Measurements from ENCODE around the gene TOGARAM1. TPM values are rescaled to one million over a fixed set of nuclear protein-coding genes. Genes with fewer than 3 reads are reported as not detected.

Gene TOGARAM1
- total and polyA plus RNA-seq, 9 of the 15 experiments (the other 6 are each of a cell fraction or from before 2014, with no cell fraction given), result 1.3 to 6.4 (median 3.7) TPM

DNA sequence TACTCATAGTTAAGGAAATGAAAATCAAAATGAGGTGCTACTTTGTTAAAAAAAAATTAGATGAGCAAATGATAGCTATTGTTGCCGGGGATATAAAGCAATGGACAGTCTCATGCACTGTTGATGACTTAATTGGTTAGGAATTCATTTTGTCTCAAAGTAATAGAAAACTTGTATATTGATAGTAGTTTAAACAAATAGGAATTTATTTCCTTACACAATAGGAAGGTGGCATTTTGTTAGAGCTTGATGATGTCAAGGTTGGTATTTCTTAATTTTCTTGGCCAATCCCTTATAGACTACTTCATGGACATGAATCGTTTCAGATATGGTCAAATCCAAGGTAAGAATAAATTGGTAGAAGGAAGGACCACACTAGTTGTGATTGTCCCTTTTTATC lies 129.7 kb downstream of the TOGARAM1 start:
- DNase-seq (ENCODE audit: extremely low read depth in 1 of 4, low spot score in 3 of 4) (no peak), FAIRE-seq (no peak), ATAC-seq (no peak)
- Histone ChIP-seq H3K27me3 (ENCODE audit: control insufficient read depth in 2 of 2, insufficient read depth in 2 of 2, low read length in 2 of 2) (no peaks in the 10 kb centered on the region), H2AFZ (ENCODE audit: low read depth, low read length) (no peak overlapping the region), H3K4me1 (replicated peaks in 1 of 2; ENCODE audit: control insufficient read depth in 2 of 2, insufficient read depth in 2 of 2, low read length in 2 of 2) (no peaks in the 10 kb centered on the region; a peak in 2 of 5 replicates), H3K9me1 (ENCODE audit: control insufficient read depth, insufficient read depth, low read length) (no peaks in the 10 kb centered on the region), H3K27ac (ENCODE audit: extremely low read depth, low read depth, low read length) (no peak overlapping the region), H3K36me3 (ENCODE audit: control insufficient read depth, insufficient read depth, low read length) (peaks cover 33% of the 10 kb centered on the region), H3K4me3 (no peak overlapping the region), H3K4me2 (ENCODE audit: insufficient read depth, low read length) (no peak overlapping the region), H4K20me1 (replicated peaks; ENCODE audit: control insufficient read depth, insufficient read depth, low read length) (peaks cover 6% of the 10 kb centered on the region), H3K79me2 (ENCODE audit: control insufficient read depth, insufficient read depth, low read length) (peaks cover 84% of the 10 kb centered on the region), H3K9me3 (replicated peaks; ENCODE audit: control insufficient read depth, insufficient read depth, low read depth, low read length) (no peaks in the 10 kb centered on the region), H3K9ac (ENCODE audit: insufficient read depth in 1 of 2, low read depth in 2 of 2, low read length in 2 of 2) (no peak overlapping the region)
- WGBS (ENCODE audit: insufficient coverage, low coverage, missing lambda C conversion rate), result 96% methylated on average over 2 of the region's 2 CpGs
- ChIA-PET CTCF (ENCODE audit: low intra/inter-chr PET ratio) (no interaction called here), POLR2A (no interaction called here)
- BruUV-seq (replicated peaks), result no TSS peak
- in situ Hi-C loops (cut with MboI), result no loop called here
- intact Hi-C loops (cut with micrococcal nuclease), result no loop called here
- TF ChIP-seq, protein P1, sequence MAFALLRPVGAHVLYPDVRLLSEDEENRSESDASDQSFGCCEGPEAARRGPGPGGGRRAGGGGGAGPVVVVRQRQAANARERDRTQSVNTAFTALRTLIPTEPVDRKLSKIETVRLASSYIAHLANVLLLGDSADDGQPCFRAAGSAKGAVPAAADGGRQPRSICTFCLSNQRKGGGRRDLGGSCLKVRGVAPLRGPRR (CRISPR knock-in tag; IDR thresholded peaks at IDR 0.05), result no peak
- TF ChIP-seq, protein P2, sequence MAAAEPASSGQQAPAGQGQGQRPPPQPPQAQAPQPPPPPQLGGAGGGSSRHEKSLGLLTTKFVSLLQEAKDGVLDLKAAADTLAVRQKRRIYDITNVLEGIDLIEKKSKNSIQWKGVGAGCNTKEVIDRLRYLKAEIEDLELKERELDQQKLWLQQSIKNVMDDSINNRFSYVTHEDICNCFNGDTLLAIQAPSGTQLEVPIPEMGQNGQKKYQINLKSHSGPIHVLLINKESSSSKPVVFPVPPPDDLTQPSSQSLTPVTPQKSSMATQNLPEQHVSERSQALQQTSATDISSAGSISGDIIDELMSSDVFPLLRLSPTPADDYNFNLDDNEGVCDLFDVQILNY (CRISPR knock-in tag; IDR thresholded peaks at IDR 0.05), result no peak
- TF ChIP-seq NFRKB (IDR thresholded peaks at IDR 0.05; ENCODE audit: low read depth) (no peak), CHAMP1 (IDR thresholded peaks at IDR 0.05) (no peak), PREB (CRISPR knock-in tag; IDR thresholded peaks at IDR 0.05) (no peak), FOXA1 (IDR thresholded peaks at IDR 0.05; ENCODE audit: borderline replicate concordance) (no peak), ZBTB26 (CRISPR knock-in tag; IDR thresholded peaks at IDR 0.05) (no peak)
- TF ChIP-seq, protein P3, sequence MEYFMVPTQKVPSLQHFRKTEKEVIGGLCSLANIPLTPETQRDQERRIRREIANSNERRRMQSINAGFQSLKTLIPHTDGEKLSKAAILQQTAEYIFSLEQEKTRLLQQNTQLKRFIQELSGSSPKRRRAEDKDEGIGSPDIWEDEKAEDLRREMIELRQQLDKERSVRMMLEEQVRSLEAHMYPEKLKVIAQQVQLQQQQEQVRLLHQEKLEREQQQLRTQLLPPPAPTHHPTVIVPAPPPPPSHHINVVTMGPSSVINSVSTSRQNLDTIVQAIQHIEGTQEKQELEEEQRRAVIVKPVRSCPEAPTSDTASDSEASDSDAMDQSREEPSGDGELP (CRISPR knock-in tag; IDR thresholded peaks at IDR 0.05; ENCODE audit: borderline replicate concordance), result no peak
- TF ChIP-seq, protein P4, sequence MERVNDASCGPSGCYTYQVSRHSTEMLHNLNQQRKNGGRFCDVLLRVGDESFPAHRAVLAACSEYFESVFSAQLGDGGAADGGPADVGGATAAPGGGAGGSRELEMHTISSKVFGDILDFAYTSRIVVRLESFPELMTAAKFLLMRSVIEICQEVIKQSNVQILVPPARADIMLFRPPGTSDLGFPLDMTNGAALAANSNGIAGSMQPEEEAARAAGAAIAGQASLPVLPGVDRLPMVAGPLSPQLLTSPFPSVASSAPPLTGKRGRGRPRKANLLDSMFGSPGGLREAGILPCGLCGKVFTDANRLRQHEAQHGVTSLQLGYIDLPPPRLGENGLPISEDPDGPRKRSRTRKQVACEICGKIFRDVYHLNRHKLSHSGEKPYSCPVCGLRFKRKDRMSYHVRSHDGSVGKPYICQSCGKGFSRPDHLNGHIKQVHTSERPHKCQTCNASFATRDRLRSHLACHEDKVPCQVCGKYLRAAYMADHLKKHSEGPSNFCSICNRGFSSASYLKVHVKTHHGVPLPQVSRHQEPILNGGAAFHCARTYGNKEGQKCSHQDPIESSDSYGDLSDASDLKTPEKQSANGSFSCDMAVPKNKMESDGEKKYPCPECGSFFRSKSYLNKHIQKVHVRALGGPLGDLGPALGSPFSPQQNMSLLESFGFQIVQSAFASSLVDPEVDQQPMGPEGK (CRISPR knock-in tag; IDR thresholded peaks at IDR 0.05; ENCODE audit: borderline replicate concordance), result no peak
- TF ChIP-seq, protein P5, sequence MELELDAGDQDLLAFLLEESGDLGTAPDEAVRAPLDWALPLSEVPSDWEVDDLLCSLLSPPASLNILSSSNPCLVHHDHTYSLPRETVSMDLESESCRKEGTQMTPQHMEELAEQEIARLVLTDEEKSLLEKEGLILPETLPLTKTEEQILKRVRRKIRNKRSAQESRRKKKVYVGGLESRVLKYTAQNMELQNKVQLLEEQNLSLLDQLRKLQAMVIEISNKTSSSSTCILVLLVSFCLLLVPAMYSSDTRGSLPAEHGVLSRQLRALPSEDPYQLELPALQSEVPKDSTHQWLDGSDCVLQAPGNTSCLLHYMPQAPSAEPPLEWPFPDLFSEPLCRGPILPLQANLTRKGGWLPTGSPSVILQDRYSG (tag; conservative IDR thresholded peaks at IDR 0.05; ENCODE audit: low read depth), result no peak
